Memory B cell (primary cell): Measurements from ENCODE around the gene PRKAR1B.
A peak's percentile ranks its signal among the peaks of the same experiment; 100 is the strongest.
"Not testable (repeated sequence)": the region's sequence is repeated elsewhere in the genome, so short reads cannot be mapped to it uniquely, and the experiment has no call there.

Experiments
- ATAC-seq: fragments of 150-1000 bp; cut with Tn5 transposase; 2 replicates; pipeline ENCODE4 v1.10.0; 2021; ENCODE audit warnings: low read depth, mild to moderate bottlenecking, moderate library complexity
- DNase-seq, 2 donors: peaks; one replicate each; pipeline ENCODE4 v3.0.0; 2022; ENCODE audit warnings: low spot score in 2 of 2
- H3K27ac Mint-ChIP-seq: one replicate; pipeline ENCODE4 v1.8.0; 2022; ENCODE audit warnings: mild to moderate bottlenecking, moderate library complexity, mixed read lengths
- H3K27me3 Mint-ChIP-seq: one replicate; pipeline ENCODE4 v1.8.0; 2022; ENCODE audit warnings: mixed read lengths
- H3K36me3 Mint-ChIP-seq: one replicate; pipeline ENCODE4 v1.8.0; 2022; ENCODE audit warnings: mild to moderate bottlenecking, mixed read lengths
- H3K4me1 Mint-ChIP-seq: one replicate; pipeline ENCODE4 v1.8.0; 2022; ENCODE audit warnings: mixed read lengths
- H3K4me3 Mint-ChIP-seq: one replicate; pipeline ENCODE4 v1.8.0; 2022; ENCODE audit warnings: mild to moderate bottlenecking, moderate library complexity, mixed read lengths
- H3K9me3 Mint-ChIP-seq: one replicate; pipeline ENCODE4 v1.8.0; 2022; ENCODE audit warnings: mixed read lengths

The PRKAR1B gene

DNA sequence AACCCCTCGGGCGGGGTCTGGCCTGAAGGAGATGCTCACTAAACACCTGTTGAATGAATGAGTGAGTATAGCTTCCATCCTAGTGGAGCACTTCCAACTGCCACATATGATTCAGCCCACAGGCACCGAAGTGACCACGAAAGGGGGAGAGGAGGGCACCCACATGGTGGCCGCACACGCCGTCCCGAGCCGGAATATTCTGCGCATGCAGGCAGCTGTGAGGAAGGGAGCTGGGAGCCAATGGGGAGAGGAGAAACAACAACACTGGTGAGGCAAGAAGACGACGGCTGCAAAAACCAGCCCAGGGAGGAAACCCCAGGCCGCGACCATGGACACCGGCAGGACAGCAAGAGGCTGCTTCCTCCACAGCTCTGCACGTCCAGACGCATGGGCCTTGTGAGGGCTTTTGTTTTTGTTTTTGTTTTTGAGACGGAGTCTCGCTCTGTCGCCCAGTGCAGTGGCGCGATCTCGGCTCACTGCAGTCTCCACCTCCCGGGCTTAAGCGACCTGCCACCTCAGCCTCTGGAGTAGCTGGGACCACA is 67.7 kb downstream of the PRKAR1B start:
- Mint-ChIP-seq H3K36me3 (peaks cover 5% of the 10 kb centered on the region), H3K4me3 (no peak overlapping the region), H3K9me3 (no peaks in the 10 kb centered on the region), H3K27me3 (no peaks in the 10 kb centered on the region), H3K4me1 (peaks cover 6% of the 10 kb centered on the region), H3K27ac (no peak overlapping the region)
- ATAC-seq (no peak), DNase-seq (no peak)

DNA sequence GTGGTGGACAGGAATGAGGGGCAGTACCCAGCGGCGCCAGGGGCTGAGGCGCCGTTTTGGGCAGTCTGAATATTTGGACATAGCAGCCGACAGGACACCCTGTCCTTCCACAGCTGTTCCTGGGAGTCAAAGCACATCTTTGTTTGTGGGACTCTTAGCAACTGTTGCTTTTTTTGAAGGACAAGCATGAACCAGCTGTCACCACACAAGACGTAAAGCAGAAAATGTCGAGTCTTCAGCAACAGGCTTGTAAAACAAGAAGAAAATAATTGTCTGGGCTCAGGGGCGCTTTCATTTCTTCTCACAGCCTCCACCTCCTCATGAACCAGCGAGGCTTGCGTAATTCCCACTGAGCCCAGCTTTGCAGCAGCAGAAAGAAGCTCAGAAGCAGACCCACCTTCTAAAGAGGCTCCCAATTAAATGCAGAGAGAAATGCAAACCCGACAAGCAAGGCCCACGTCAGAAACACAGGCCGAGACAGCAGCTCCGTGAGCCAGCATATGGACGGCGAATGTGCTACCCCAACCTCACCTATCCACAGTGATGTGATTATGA is 69.4 kb downstream of the PRKAR1B start:
- no peak overlapping the region for H3K27ac Mint-ChIP-seq

DNA sequence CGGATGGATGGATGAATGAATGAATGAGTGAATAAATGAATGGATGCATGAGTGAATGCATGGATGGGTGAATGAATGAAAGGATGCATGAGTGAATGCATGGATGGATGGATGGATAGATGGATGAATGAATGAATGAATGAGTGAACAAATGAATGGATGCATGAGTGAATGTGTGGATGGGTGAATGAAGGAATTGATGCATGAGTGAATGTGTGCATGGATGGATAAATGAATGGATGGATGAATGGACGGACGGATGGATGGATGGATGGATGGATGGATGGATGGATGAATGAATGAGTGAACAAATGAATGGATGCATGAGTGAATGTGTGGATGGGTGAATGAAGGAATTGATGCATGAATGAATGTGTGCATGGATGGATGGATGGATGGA is 70.1 kb downstream of the PRKAR1B start:
- not testable (repeated sequence) for H3K36me3 Mint-ChIP-seq, H3K9me3 Mint-ChIP-seq, H3K4me3 Mint-ChIP-seq, H3K27ac Mint-ChIP-seq, H3K4me1 Mint-ChIP-seq, H3K27me3 Mint-ChIP-seq, ATAC-seq, DNase-seq

More for the DNA sequence above, 69.4 kb downstream of the PRKAR1B start:
- H3K4me3 Mint-ChIP-seq: no peak overlapping the region
- H3K36me3 Mint-ChIP-seq: peaks cover 5% of the 10 kb centered on the region
- peaks cover 5% of the 10 kb centered on the region for H3K4me1 Mint-ChIP-seq
- DNase-seq (no peak), ATAC-seq (no peak)
- H3K9me3 Mint-ChIP-seq: no peaks in the 10 kb centered on the region
- no peaks in the 10 kb centered on the region for H3K27me3 Mint-ChIP-seq

DNA sequence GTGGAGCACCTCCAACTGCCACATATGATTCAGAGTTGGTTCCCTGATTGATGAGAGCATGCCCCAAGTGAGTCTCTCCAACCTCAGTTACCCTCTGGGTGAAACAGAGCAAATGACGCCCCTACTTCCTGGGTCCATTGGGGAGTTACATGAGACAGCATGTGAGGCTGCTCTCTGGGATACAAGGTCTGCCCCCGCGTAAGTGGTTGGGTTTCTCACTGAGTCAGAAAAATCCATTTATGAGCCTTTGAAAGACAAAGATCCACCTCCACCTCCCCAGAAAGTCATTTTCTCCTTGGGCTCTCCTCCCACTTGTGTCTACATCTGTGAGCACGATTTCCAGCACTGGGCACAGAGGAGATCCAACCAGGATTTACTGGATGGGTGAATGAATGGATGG is 71.3 kb downstream of the PRKAR1B start:
- H3K4me3 Mint-ChIP-seq: no peak overlapping the region
- H3K27ac Mint-ChIP-seq: no peak overlapping the region
- ATAC-seq: no peak
- H3K9me3 Mint-ChIP-seq: no peaks in the 10 kb centered on the region
- peaks cover 5% of the 10 kb centered on the region for H3K36me3 Mint-ChIP-seq
- H3K4me1 Mint-ChIP-seq: no peaks in the 10 kb centered on the region
- no peak for DNase-seq
- H3K27me3 Mint-ChIP-seq: no peaks in the 10 kb centered on the region

DNA sequence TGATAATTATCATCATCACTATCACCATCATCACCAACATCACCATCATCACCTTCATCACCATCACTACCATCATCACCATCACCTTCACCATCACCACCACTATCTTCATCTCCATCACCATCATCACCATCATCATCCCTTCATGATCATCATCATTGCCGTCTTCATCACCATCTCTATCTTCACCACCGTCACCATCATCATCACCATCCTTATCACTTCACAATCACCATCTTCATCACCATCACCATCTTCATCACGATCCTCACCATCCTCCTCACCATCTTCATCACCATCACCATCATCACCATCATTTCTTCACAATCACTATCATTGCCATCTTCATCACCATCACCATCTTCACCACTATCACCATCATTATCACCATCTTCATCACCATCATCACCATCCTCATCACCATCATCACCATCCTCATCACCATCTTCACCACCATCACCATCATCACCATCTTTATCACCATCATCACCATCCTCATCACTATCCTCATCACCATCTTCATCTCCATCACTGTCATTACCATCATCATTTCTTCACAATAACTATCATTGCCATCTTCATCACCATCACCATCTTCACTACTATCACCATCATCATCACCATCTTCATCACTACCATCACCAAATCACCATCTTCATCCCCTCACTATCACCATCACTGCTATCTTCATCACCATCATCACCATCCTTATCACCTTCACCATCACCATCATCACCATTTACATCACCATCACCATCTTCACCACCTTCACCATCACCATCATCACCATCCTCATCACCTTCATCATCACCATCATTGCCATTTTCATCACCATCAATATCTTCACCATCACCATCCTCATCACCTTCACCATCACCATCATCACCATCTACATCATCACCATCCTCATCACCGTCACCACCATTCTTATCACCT is 73.0 kb downstream of the PRKAR1B start:
- no peaks in the 10 kb centered on the region for H3K4me1 Mint-ChIP-seq
- peaks cover 2% of the 10 kb centered on the region for H3K36me3 Mint-ChIP-seq
- no peak overlapping the region for H3K27ac Mint-ChIP-seq
- H3K4me3 Mint-ChIP-seq: no peak overlapping the region
- DNase-seq: no peak
- H3K27me3 Mint-ChIP-seq: no peaks in the 10 kb centered on the region
- ATAC-seq: no peak
- H3K9me3 Mint-ChIP-seq: no peaks in the 10 kb centered on the region

DNA sequence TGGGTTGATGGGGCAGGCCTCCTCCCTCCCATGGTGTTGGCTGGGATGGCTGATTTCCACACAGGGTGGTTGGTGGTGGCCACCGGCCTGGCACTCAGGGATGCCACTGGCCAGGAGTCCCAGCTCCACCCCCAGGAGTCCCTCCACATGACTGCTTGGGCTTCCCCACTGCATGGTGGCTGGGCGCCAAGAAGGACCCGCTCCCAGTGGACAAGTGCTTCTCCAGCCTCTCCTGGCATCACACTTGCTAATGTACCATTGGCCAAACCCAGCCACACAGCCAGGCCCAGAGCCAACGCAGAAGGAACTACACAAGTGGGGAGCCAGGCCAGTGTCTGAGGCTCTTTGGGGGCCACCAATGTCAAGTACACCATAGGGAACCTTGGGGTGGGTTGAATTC is 74.2 kb downstream of the PRKAR1B start:
- Mint-ChIP-seq H3K9me3 (no peaks in the 10 kb centered on the region), H3K27me3 (no peaks in the 10 kb centered on the region), H3K4me3 (no peak overlapping the region), H3K27ac (no peak overlapping the region), H3K4me1 (no peaks in the 10 kb centered on the region), H3K36me3 (no peaks in the 10 kb centered on the region)
- ATAC-seq: no peak
- DNase-seq: no peak

DNA sequence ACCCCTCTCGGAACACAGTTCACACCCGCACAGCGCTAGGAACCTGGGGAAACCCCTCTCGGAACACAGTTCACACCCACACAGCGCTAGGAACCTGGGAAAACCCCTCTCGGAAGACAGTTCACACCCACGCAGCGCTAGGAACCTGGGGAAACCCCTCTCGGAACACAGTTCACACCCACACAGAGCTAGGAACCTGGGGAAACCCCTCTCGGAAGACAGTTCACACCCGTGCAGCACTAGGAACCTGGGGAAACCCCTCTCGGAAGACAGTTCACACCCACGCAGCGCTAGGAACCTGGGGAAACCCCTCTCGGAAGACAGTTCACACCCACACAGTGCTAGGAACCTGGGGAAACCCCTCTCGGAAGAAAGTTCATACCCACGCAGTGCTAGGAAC is 74.9 kb downstream of the PRKAR1B start:
- not testable (repeated sequence) for H3K27me3 Mint-ChIP-seq, H3K9me3 Mint-ChIP-seq, H3K4me1 Mint-ChIP-seq, DNase-seq, H3K4me3 Mint-ChIP-seq, ATAC-seq, H3K27ac Mint-ChIP-seq, H3K36me3 Mint-ChIP-seq

DNA sequence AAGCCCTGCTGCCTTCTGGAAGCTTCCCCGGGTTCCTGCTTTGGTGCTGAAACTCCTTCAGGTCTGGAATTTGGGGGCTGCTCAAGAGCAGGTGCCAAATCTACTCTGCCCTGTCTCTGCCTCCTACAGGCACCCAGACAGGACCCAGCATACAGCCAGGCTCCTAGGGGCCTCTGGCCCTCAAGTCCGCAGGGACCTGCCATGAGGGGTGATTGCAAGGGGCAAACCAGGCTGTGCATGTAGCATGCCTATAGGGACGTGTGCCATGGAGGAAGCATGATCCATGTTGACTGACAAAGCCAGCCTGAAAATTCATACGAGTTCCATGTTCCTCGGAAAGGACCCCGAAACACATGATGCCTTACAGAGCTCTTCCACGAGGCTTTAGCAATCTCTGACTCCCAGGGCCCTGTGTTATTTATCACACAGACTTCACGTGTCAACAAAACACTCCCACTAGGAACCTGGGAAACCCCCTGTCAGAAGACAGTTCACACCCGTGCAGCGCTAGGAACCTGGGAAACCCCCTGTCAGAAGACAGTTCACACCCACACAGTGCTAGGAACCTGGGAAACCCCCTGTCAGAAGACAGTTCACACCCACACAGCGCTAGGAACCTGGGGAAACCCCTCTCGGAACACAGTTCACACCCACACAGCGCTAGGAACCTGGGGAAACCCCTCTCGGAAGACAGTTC is 75.9 kb downstream of the PRKAR1B start:
- no peak overlapping the region for H3K27ac Mint-ChIP-seq

DNA sequence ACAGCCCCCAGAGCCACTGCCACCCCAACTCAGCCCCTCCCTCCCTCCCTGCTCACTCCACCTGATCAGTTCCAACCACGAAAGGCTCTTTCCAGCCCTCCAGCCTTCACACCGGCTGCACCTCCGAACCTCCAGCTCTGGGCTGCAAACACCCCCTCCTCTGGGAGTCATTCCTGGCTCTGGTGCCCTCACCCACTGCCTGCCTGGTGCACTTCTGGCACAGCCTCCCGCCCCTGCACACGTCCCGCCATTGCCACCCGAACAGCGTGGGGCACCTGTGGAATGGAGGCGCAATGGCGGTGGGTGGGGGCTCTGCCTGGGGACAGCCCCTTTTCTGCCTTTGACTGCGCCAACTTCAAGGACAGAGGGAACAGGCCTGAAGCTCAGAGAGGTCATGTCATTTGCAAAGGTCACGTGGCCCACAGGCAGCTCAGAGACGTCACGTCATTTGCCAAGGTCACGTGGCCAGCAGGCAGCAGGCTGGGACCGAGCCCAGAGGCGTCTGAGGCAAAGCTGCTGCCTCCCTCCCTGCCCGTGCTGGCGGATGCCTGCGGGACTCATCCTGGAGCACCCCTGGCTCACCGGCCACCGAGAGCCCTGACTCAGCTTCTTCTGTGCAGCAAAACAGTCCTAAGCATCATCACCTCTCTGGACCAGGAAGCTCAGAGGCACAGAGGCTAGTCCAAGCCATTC is 76.6 kb downstream of the PRKAR1B start:
- no peaks in the 10 kb centered on the region for H3K36me3 Mint-ChIP-seq
- no peaks in the 10 kb centered on the region for H3K27me3 Mint-ChIP-seq
- no peaks in the 10 kb centered on the region for H3K9me3 Mint-ChIP-seq
- ATAC-seq (no peak), DNase-seq (no peak)
- H3K27ac Mint-ChIP-seq: no peak overlapping the region
- no peak overlapping the region for H3K4me3 Mint-ChIP-seq
- H3K4me1 Mint-ChIP-seq: no peaks in the 10 kb centered on the region

More for the DNA sequence above, 75.9 kb downstream of the PRKAR1B start:
- DNase-seq (peak in 1 of 2 donors; percentile 14), ATAC-seq (no peak)
- no peaks in the 10 kb centered on the region for H3K4me1 Mint-ChIP-seq
- no peak overlapping the region for H3K4me3 Mint-ChIP-seq
- no peaks in the 10 kb centered on the region for H3K9me3 Mint-ChIP-seq
- H3K27me3 Mint-ChIP-seq: no peaks in the 10 kb centered on the region
- H3K36me3 Mint-ChIP-seq: no peaks in the 10 kb centered on the region

DNA sequence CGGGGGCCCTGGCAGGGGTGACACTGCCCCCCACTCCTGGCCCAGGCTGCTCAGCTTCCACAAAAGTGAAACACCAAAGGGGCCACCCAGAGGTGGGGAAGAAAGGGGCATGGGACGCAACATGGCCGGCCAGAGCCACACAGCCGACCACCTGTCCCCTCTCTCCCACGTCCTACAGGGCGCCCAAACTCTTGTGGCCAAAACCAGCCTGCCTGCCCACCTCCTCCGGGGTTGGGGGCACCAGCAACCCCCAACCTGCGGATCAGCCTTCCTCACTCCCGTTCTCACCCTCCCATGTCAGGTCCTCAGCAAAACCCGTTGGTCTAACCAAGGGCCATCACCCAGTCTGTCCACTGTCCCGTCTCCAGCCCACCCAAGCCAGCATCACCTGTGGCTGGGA is 80.1 kb downstream of the PRKAR1B start:
- Mint-ChIP-seq H3K36me3 (peaks cover 2% of the 10 kb centered on the region), H3K9me3 (no peaks in the 10 kb centered on the region), H3K27ac (no peak overlapping the region), H3K4me3 (no peak overlapping the region), H3K4me1 (no peaks in the 10 kb centered on the region), H3K27me3 (no peaks in the 10 kb centered on the region)
- ATAC-seq (no peak), DNase-seq (no peak)

DNA sequence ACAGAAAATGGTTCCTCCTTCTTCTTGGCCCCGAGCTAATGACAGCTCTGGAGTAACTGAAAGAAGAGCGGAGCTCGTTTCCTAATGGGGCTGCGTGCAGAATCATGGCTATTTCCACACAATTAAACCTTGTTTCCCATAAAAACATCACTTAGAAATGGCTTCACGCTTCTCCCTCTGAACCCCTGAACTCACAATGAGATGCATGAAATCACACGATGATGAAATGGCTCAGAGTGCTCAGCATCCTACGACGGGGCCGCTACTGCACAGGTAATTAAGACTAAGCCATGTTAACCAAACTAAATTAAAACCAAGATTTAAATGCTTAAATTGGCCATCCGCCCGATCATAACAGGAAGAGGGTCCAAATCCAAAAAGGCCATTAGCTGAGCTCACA is 80.6 kb downstream of the PRKAR1B start:
- DNase-seq: no peak

DNA sequence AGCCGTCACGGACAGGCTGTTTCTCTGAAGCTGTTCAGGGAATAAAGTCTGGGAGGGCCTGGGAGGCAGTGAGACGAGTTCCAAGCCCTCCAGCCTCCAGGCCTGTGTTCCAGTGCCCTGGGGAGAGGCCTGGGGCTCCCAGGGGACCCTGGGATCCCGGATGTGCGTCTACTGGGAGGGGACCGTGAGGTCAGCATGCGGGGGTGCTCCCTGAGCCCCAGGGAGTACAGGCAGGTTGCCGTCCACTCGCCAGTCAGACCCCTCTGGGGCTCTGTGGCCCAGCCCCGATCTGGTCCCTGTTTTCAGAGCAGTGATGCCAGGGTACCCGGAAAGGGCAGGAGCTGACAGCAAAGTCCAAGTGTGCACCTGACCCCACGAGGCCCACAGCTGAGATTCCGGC is 81.5 kb downstream of the PRKAR1B start:
- Mint-ChIP-seq H3K9me3 (peaks cover 1% of the 10 kb centered on the region), H3K4me3 (no peak overlapping the region), H3K27ac (no peak overlapping the region), H3K36me3 (peaks cover 2% of the 10 kb centered on the region), H3K27me3 (peaks cover 1% of the 10 kb centered on the region), H3K4me1 (peaks cover 2% of the 10 kb centered on the region)
- no peak for DNase-seq
- no peak for ATAC-seq

More for the DNA sequence above, 80.6 kb downstream of the PRKAR1B start:
- Mint-ChIP-seq H3K36me3 (peaks cover 2% of the 10 kb centered on the region), H3K27ac (no peak overlapping the region), H3K4me3 (no peak overlapping the region), H3K4me1 (no peaks in the 10 kb centered on the region), H3K9me3 (no peaks in the 10 kb centered on the region), H3K27me3 (no peaks in the 10 kb centered on the region)
- no peak for ATAC-seq

DNA sequence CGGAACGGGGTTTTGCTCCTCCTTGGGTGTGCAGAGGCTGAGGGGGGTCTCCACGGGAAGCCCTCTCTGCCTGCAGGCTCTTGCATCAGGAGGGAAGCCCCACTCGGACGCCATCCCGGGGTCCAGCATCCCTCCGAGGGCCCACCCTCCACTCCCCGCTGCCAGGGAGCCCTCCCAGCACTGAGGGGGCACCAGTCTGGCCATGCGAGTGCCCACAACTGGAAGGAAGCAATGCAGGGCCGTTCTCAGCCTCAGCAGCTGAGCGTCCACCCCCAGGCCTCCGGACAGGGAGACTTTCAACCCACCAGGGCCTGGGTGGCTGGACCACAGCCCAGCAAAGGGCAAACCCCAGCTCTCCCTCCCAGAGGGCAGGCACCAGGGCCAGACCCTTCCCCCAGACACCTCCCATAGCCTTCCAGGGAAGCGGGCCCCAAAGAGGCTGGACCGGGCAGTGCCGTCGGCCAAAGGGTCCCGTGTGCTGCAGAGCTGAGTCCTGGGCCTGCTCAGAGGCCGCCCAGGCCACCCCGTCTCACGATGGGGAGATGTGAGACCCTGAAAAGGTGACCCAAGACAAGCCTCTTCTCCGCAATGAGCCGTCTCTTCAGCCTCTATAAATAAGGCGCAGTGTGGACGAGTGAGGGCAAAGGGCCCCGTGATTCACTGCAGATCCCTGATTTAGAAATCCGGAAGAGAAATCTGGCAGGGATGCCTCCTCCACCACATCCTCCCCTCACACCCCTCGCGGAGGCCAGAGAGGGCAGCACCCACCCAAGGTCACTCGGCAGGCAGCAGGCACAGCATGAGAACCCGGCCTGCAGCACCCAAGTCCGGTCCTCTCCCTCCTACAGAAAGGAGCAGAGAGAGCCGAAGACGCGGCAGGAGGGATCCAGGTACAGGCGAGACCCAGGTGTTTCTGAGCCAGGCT is 82.4 kb downstream of the PRKAR1B start:
- Mint-ChIP-seq H3K36me3 (peaks cover 2% of the 10 kb centered on the region), H3K4me1 (peaks cover 3% of the 10 kb centered on the region), H3K27me3 (peaks cover 1% of the 10 kb centered on the region), H3K9me3 (peaks cover 1% of the 10 kb centered on the region), H3K27ac (no peak overlapping the region), H3K4me3 (no peak overlapping the region)
- ATAC-seq (no peak), DNase-seq (no peak)
